ENCODE results near the gene PAX5.
A peak's percentile ranks its signal among the peaks of the same experiment; 100 is the strongest.

PAX5 gene

GRCh38 chr9:36823934-36824333, 210.1 kb downstream of the PAX5 start:
- no peak for DNase-seq

GRCh38 chr9:36823466-36823865, 210.6 kb downstream of the PAX5 start:
- DNase-seq: no peak

GRCh38 chr9:36822201-36822600, 211.9 kb downstream of the PAX5 start:
- DNase-seq: no peak

GRCh38 chr9:36820392-36820861, 213.6 kb downstream of the PAX5 start:
- DNase-seq: no peak

- DNase-seq: peak; percentile 16
Observed at GRCh38 chr9:36818965-36819870, 214.8 kb downstream of the PAX5 start.

- DNase-seq: peak; percentile 16
Observed at GRCh38 chr9:36818242-36818938, 215.7 kb downstream of the PAX5 start.

GRCh38 chr9:36817160-36817834, 216.8 kb downstream of the PAX5 start:
- DNase-seq: no peak

- DNase-seq: no peak
Observed at GRCh38 chr9:36816371-36816770, 217.7 kb downstream of the PAX5 start.

- no peak for DNase-seq
Observed at GRCh38 chr9:36815566-36816348, 218.3 kb downstream of the PAX5 start.

GRCh38 chr9:36815023-36815422, 219.0 kb downstream of the PAX5 start:
- peak; percentile 5 for DNase-seq

- peak; percentile 30 for DNase-seq
Observed at GRCh38 chr9:36813154-36813553, 220.9 kb downstream of the PAX5 start.

- DNase-seq: no peak
Observed at GRCh38 chr9:36812556-36812955, 221.5 kb downstream of the PAX5 start.

- no peak for DNase-seq
Observed at GRCh38 chr9:36808251-36808650, 225.8 kb downstream of the PAX5 start.

GRCh38 chr9:36803961-36804360, 230.1 kb downstream of the PAX5 start:
- no peak for DNase-seq

GRCh38 chr9:36802201-36802920, 231.7 kb downstream of the PAX5 start:
- DNase-seq: no peak

- peak; percentile 44 for DNase-seq
Observed at GRCh38 chr9:36800455-36800854, 233.6 kb downstream of the PAX5 start.

GRCh38 chr9:36798350-36799065, 235.6 kb downstream of the PAX5 start:
- peak; percentile 81 for DNase-seq

GRCh38 chr9:36797471-36798220, 236.4 kb downstream of the PAX5 start:
- DNase-seq: no peak

GRCh38 chr9:36796671-36797419, 237.2 kb downstream of the PAX5 start:
- peak; percentile 25 for DNase-seq

GRCh38 chr9:36794461-36794860, 239.6 kb downstream of the PAX5 start:
- no peak for DNase-seq
